ENCODE data around the gene ATP11A. TPM values are rescaled to one million over a fixed set of nuclear protein-coding genes. Genes with fewer than 3 reads are reported as not detected.

Gene ATP11A
- total RNA-seq, 1 donor from 2014 or later = 16.7 TPM

Other genes with a start within 250 kb of the ATP11A start
- gene TUBGCP3, start 101.9 kb upstream of the ATP11A start, total RNA-seq = 20.6 TPM

Measured in esophagus mucosa (tissue), 1 donor.